ENCODE results near the gene TVP23C. TPM values are rescaled to one million over a fixed set of nuclear protein-coding genes. Genes with fewer than 3 reads are reported as not detected.

TVP23C gene
- total and polyA plus RNA-seq, 2 of the 8 experiments (the other 6 are each of a cell fraction or from before 2014, with no cell fraction given), result 2.9 to 9.6 TPM

GRCh38 chr17:15462976-15463772 lies 100.1 kb downstream of the TVP23C start (continued):
- no peak for TF ChIP-seq RNF2 (IDR thresholded peaks at IDR 0.05; ENCODE audit: borderline replicate concordance, low read depth, low read length, missing control alignments, poor library complexity, severe bottlenecking)
- no peak for TF ChIP-seq USF2 (IDR thresholded peaks at IDR 0.05; ENCODE audit: low read length)
